Fibroblast of villous mesenchyme (primary cell): ENCODE data around the gene LSM11. TPM values are rescaled to one million over a fixed set of nuclear protein-coding genes. Genes with fewer than 3 reads are reported as not detected.
A peak's percentile ranks its signal among the peaks of the same experiment; 100 is the strongest.
"Not testable (repeated sequence)": the region's sequence is repeated elsewhere in the genome, so short reads cannot be mapped to it uniquely, and the experiment has no call there.

ENCODE experiments used
- DNase-seq: peaks from one replicate; pipeline ENCODE4 v3.0.0-alpha.2; 2010; ENCODE audit warnings: low read depth
- H3K4me3 ChIP-seq: 2 replicates; pipeline ENCODE4 v1.5.1; 2011; ENCODE audit warnings: low read depth, mild to moderate bottlenecking, low read length
- CTCF ChIP-seq: IDR thresholded peaks from 2 replicates; pipeline ENCODE4 v1.5.1; 2012; ENCODE audit warnings: low read depth, mild to moderate bottlenecking, low read length; ENCODE audit not compliant: insufficient read depth
- total RNA-seq: library from RNA; depleted of rRNA; stranded (reverse); fragments of >200 nt; gene quantifications from 2 replicates; pipeline ENCODE4 v1.2.3, GENCODE V29; 2012

Gene LSM11
- total RNA-seq, result 4.5 and 5.6 TPM in 2 replicates

DNA sequence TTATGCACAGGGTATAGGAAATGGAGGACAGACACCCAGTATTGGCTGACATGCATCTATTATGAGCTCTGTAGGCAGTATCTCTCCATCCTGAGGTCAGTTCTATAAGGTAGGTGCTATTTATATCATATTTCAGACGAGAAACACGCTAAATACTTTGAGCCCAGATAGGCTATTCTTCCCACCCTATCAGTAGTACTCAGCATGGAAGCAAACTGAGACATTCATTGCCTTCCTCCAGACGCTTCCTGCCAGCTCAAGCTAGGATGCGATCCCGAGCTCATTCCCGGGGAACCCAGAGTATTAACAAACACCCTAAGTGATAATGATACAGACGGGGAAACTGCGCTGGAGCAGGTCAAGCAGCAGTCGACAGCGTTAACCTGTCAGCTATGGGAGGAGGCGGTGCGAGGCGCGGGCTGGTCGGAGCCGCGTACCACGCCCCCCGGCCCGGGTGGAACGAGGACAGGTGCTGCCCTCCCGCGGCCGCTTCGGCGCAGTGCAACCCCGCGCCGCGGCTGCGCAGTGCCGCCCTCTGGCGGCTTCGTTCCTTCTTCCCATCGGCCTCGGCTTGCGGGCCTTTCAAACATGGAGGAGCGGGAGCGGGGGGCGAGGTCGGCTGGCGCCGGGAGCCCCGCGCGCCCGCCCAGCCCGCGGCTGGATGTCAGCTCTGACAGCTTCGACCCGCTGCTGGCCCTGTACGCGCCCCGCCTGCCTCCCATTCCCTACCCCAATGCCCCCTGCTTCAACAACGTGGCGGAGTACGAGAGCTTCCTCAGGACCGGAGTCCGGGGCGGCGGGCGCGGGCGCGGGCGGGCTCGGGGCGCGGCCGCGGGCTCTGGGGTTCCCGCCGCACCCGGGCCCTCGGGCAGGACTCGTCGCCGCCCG is at the start of gene LSM11:
LSM11 (plus strand) TSS at position 550 of the 888 bp plus-strand sequence; CDS start at position 589, 39 bp downstream.
- H3K4me3 ChIP-seq, result peak within 1 kb of the TSS; percentile 82
- DNase-seq, result peak; percentile 78
- TF ChIP-seq CTCF, result peak; percentile 99

GRCh38 chr5:157693816-157694215 is 49.7 kb upstream of the LSM11 start:
- not testable (repeated sequence) for DNase-seq, H3K4me3 ChIP-seq

DNA sequence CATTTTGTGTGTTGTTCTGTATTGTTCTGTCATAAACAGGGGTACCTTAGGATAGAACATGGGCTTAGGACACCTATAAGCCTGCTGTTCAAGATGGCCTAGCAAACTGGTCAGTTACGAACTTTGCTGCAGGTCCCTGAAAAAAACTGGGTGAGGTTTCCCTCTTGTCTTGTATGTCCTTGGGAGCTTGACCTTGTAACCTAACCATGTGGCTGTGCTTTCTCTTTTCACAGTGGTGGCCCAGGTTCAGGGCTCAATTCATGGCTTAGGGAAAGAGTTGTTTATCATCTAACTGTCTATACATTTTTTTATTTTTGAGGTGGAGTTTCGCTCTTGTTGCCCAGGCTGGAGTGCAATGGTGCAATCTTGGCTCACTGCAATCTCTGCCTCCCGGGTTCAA is 47.4 kb upstream of the LSM11 start:
- not testable (repeated sequence) for DNase-seq, H3K4me3 ChIP-seq

DNA sequence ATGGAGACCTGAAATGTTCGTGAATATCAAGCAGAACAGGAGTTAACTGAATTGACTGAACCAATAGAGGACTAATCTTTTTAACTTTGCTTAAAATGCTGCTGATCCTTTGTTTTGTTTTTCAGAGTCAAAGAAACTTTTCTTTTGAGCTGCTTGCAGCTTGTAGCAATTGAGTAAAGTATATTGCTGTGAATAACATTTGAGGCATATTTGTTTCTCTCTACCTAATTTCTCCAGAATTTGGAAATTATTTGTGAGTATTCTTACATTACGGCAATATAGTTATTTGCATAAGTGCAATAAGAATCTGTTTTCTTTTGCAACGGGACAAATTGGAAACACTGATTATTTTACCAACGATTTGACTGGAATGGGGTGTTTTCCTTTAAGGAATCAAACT is 44.8 kb upstream of the LSM11 start:
- DNase-seq, H3K4me3 ChIP-seq: not testable (repeated sequence)

DNA sequence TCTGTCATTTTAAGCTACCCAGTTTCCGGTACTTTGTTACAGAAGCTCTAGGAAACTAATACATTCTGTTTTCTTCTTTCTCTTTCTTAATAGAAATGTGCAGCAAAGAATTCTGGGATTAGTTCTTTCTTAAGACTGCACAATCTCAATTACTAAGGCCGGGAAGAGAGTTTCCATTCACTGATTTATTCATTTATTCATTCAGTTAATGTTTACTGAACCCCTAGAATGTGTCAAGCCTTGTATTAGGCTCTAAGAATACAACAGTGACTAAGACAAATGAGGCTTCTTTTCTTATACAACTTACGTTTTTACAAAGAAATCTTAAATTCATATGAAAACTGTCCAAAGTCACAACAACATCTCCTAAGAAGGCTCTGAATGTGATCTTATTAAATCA is 39.8 kb upstream of the LSM11 start:
- DNase-seq, result no peak
- no peak overlapping the region for H3K4me3 ChIP-seq
- no peak for TF ChIP-seq CTCF

GRCh38 chr5:157708866-157709265 is 34.6 kb upstream of the LSM11 start:
- TF ChIP-seq CTCF, result no peak

DNA sequence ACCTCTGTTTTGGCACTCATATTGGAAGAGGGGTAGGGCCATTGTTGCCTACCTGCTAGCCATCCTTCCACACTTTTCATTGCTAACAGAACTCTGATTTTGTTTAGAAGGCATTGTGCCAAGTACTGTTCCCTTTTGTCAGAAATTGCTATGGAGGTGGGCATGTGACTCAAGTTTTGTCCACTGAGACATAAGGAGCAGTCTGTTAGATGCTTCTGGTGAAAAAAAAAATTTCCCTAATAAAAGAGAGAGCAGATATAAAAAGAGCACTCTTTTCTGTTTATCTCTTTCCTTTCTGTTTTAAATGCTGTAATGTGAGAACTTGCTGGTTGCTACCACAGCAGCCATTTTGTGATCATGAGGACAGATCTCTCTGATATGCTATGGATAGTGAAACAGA is 34.2 kb upstream of the LSM11 start:
- DNase-seq, result no peak
- no peak overlapping the region for H3K4me3 ChIP-seq
- no peak for TF ChIP-seq CTCF

More at GRCh38 chr5:157708866-157709265, 34.6 kb upstream of the LSM11 start:
- H3K4me3 ChIP-seq, result no peak overlapping the region
- peak; percentile 29 for DNase-seq

GRCh38 chr5:157710431-157710830 is 33.1 kb upstream of the LSM11 start:
- TF ChIP-seq CTCF, result no peak
- H3K4me3 ChIP-seq, result no peak overlapping the region
- no peak for DNase-seq
